SU-DHL-6 (cell line): Measurements from ENCODE around the gene HOXA11.

ENCODE experiments used
- H2AFZ ChIP-seq: fragments of 200-600 bp; sonication (generic); 2 replicates; pipeline ENCODE4 v1.6.1; 2014; ENCODE audit warnings: low read depth, mild to moderate bottlenecking, moderate library complexity, mixed read lengths, antibody characterized with exemption, low read length; ENCODE audit not compliant: severe bottlenecking
- H3F3A ChIP-seq: fragments of 200-600 bp; shearing (Covaris generic); 2 replicates; pipeline ENCODE4 v1.6.0; 2016; ENCODE audit warnings: antibody characterized with exemption, mild to moderate bottlenecking; ENCODE audit not compliant: insufficient read depth
- H3K27ac ChIP-seq: fragments of 200-600 bp; sonication (generic); 2 replicates; pipeline ENCODE4 v1.5.1; 2016; ENCODE audit warnings: low read depth, mild to moderate bottlenecking, low read length, moderate library complexity, mixed read lengths
- H3K27me3 ChIP-seq: fragments of 200-600 bp; sonication (generic), shearing (Covaris generic); 2 replicates; pipeline ENCODE4 v1.6.0; 2014; ENCODE audit warnings: mild to moderate bottlenecking, low read length
- H3K36me3 ChIP-seq: fragments of 200-600 bp; sonication (generic); 2 replicates; pipeline ENCODE4 v1.6.1; 2014; ENCODE audit warnings: mild to moderate bottlenecking, low read length, mixed read lengths
- H3K4me2 ChIP-seq: fragments of 300-600, 200-600 bp; shearing (Covaris generic), sonication (generic); 2 replicates; pipeline ENCODE4 v1.6.0; 2014; ENCODE audit warnings: low read length, low read depth, mild to moderate bottlenecking; ENCODE audit not compliant: poor library complexity, severe bottlenecking
- H3K4me3 ChIP-seq: fragments of 200-600 bp; sonication (generic); 2 replicates; pipeline ENCODE4 v1.5.1; 2014; ENCODE audit warnings: antibody characterized with exemption, low read length, mild to moderate bottlenecking, mixed read lengths; ENCODE audit not compliant: insufficient read depth, poor library complexity, severe bottlenecking
- H3K79me2 ChIP-seq: fragments of 200-600 bp; sonication (generic); 2 replicates; pipeline ENCODE4 v1.6.1; 2014; ENCODE audit warnings: mild to moderate bottlenecking, low read length, moderate library complexity; ENCODE audit not compliant: insufficient read depth
- H3K9ac ChIP-seq: fragments of 200-600 bp; sonication (generic); 2 replicates; pipeline ENCODE4 v1.7.0; 2014; ENCODE audit warnings: mild to moderate bottlenecking, low read length
- H3K9me2 ChIP-seq: fragments of 200-600 bp; sonication (generic); replicated peaks from 2 replicates; pipeline ENCODE4 v1.6.1; 2014; ENCODE audit warnings: low read length; ENCODE audit not compliant: insufficient read depth
- H3K9me3 ChIP-seq: fragments of 200-600 bp; sonication (generic); 2 replicates; pipeline ENCODE4 v1.6.1; 2014; ENCODE audit warnings: low read length, mixed read lengths; ENCODE audit not compliant: insufficient read depth
- H4K20me1 ChIP-seq: fragments of 200-600 bp; sonication (generic); 2 replicates; pipeline ENCODE4 v1.6.1; 2014; ENCODE audit warnings: low read depth, mild to moderate bottlenecking, antibody characterized with exemption, low read length, moderate library complexity, mixed read lengths
- CTCF ChIP-seq: fragments of 200-600 bp; sonication (generic); IDR thresholded peaks from one replicate; pipeline ENCODE4 v1.5.1; 2017; ENCODE audit warnings: antibody characterized with exemption, mild to moderate bottlenecking, low read length, moderate library complexity; ENCODE audit not compliant: insufficient read depth, poor library complexity, severe bottlenecking
- EZH2phosphoT487 ChIP-seq: fragments of 200-600 bp; sonication (generic), shearing (Covaris generic); conservative IDR thresholded peaks from 2 replicates; pipeline ENCODE4 v1.6.1; 2018; ENCODE audit warnings: mild to moderate bottlenecking, antibody characterized with exemption, low read length, moderate library complexity, mixed read lengths

The HOXA11 gene

GRCh38 chr7:27162561-27163287 is 22.3 kb downstream of the HOXA11 start:
- H3K27ac ChIP-seq = no peak overlapping the region
- TF ChIP-seq EZH2phosphoT487 (no peak), CTCF (no peak)

GRCh38 chr7:27161721-27162560 is 23.1 kb downstream of the HOXA11 start:
- Histone ChIP-seq H3K27ac (no peak overlapping the region), H3K9me2 (no peaks in the 10 kb centered on the region), H3K4me3 (no peak overlapping the region), H2AFZ (no peak overlapping the region), H3K9ac (no peak overlapping the region), H3K27me3 (no peaks in the 10 kb centered on the region), H3F3A (peaks cover 19% of the 10 kb centered on the region), H3K79me2 (no peaks in the 10 kb centered on the region), H3K36me3 (no peaks in the 10 kb centered on the region), H3K4me2 (no peak overlapping the region), H3K9me3 (no peaks in the 10 kb centered on the region), H4K20me1 (no peaks in the 10 kb centered on the region)
- TF ChIP-seq CTCF (no peak), EZH2phosphoT487 (no peak)

More at GRCh38 chr7:27162561-27163287, 22.3 kb downstream of the HOXA11 start:
- no peaks in the 10 kb centered on the region for H3K36me3 ChIP-seq
- no peaks in the 10 kb centered on the region for H3K79me2 ChIP-seq
- H3K9me2 ChIP-seq = no peaks in the 10 kb centered on the region
- no peaks in the 10 kb centered on the region for H4K20me1 ChIP-seq
- H3F3A ChIP-seq = peaks cover 15% of the 10 kb centered on the region
- H3K9ac ChIP-seq = no peak overlapping the region
- no peak overlapping the region for H3K4me2 ChIP-seq
- H2AFZ ChIP-seq = no peak overlapping the region
- no peak overlapping the region for H3K4me3 ChIP-seq
- H3K27me3 ChIP-seq = no peaks in the 10 kb centered on the region
- no peaks in the 10 kb centered on the region for H3K9me3 ChIP-seq

GRCh38 chr7:27161214-27161720 is 23.8 kb downstream of the HOXA11 start:
- H3K9ac ChIP-seq = peak overlapping the region; percentile 68
- no peak overlapping the region for H3K27ac ChIP-seq
- H4K20me1 ChIP-seq = no peaks in the 10 kb centered on the region

More at GRCh38 chr7:27161214-27161720, 23.8 kb downstream of the HOXA11 start:
- Histone ChIP-seq H3K4me3 (peak overlapping the region; percentile 56), H3K36me3 (no peaks in the 10 kb centered on the region), H3K79me2 (no peaks in the 10 kb centered on the region), H3K9me2 (no peaks in the 10 kb centered on the region), H3K4me2 (peak overlapping the region; percentile 75), H2AFZ (peak overlapping the region; percentile 100), H3F3A (peaks cover 19% of the 10 kb centered on the region), H3K9me3 (no peaks in the 10 kb centered on the region), H3K27me3 (no peaks in the 10 kb centered on the region)
- no peak for TF ChIP-seq EZH2phosphoT487
- TF ChIP-seq CTCF = no peak
